LNCAP (cell line): Measurements from ENCODE around the gene SPRED1.

Source experiments
- CTCF ChIP-seq: fragments of 450-650 bp; IDR thresholded peaks from 2 replicates; pipeline ENCODE4 v1.5.1; 2017; ENCODE audit warnings: mild to moderate bottlenecking

SPRED1 gene

DNA sequence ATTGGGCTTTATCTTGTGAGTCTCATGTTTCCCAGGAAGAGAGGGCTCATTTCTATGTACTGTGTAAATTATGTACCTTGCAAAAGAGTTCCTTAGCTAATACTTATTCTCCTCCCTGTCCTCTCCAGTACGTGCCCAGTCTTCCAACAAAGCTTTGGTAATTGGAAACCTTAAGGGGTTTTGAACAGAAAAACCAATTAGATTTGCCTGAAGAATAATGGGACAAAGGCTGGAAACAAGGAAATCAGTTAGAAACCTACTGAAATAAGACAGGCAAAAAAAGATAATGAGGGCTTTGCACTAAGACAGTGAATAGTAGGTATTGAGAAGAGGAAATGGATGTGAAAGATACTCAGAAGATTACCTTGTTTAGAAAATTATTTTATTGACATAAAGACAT lies 82.5 kb downstream of the SPRED1 start:
- TF ChIP-seq CTCF, result no peak

- TF ChIP-seq CTCF, result no peak
Observed at GRCh38 chr15:38344351-38344750, 91.7 kb downstream of the SPRED1 start.

DNA sequence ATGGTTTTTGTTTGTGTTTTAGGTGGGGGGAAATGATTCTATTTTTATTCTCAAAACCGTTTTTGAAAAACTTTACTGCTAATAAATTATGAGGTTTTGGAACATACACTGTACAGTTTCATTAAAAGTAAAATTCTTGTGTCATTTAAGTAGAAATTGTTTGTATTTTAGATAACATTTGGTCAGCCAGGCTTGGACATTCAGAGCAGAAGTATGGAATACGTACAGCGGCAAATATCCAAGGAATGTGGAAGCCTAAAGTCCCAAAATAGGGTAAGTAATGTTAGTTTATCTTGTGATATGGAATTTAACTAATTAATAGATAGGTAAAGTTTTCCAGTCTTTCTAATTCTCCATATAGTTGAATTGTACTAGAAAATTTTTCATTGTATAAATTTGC lies 96.6 kb downstream of the SPRED1 start:
- no peak for TF ChIP-seq CTCF

DNA sequence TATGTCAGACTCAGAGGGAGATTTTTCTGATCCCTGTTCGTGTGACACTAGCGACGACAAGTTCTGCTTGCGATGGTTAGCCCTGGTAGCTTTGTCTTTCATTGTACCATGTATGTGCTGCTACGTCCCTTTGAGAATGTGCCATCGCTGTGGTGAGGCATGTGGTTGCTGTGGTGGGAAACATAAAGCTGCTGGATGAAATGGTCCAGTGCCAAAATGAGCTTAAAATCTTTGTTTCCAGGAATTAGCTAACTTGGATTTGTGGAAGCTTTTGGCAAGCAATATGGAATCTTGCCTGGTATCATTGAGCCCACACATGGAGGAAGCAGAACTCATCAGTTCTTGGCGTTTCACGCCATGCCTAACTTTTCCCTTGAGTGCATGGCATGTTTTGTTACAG lies 98.8 kb downstream of the SPRED1 start:
- no peak for TF ChIP-seq CTCF

GRCh38 chr15:38354315-38354929 lies 101.8 kb downstream of the SPRED1 start:
- TF ChIP-seq CTCF, result peak; percentile 85

DNA sequence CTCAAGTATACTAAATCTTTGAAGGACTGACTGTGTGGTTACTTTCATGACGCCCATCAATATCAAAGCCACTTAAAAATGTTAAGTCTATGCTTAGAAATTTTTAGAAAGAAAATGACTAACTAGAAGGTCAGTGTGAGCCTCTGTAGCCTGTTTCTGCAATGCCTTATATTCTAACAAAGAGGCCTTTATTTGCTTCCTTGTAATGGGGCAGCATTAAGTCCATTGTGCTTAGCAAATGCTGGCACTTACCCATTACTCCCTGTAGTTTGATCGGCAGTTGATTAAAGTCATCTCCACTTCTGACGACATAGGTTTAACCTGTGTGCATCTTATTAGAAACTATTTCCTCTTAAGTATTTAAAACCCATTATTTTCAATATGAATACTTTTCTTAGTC lies 109.7 kb downstream of the SPRED1 start:
- TF ChIP-seq CTCF, result no peak

GRCh38 chr15:38367476-38367875 lies 114.8 kb downstream of the SPRED1 start:
- no peak for TF ChIP-seq CTCF

- TF ChIP-seq CTCF, result no peak
Observed at GRCh38 chr15:38369936-38370478, 117.4 kb downstream of the SPRED1 start.
